H9 (cell line): ENCODE data around the gene RALGAPA2. TPM values are rescaled to one million over a fixed set of nuclear protein-coding genes. Genes with fewer than 3 reads are reported as not detected.

Source experiments
- DNase-seq: peaks from one replicate; pipeline ENCODE4 v3.0.0-alpha.2; 2017
- H2AFZ ChIP-seq: one replicate; pipeline ENCODE4 v1.6.1; 2013; ENCODE audit warnings: mild to moderate bottlenecking, low read length, control low read depth, moderate library complexity
- H2AK5ac ChIP-seq: 2 replicates; pipeline ENCODE4 v1.6.1; 2013; ENCODE audit warnings: low read length, control low read depth, mixed read lengths; ENCODE audit not compliant: insufficient read length
- H2BK120ac ChIP-seq: one replicate; pipeline ENCODE4 v1.6.1; 2013; ENCODE audit warnings: low read depth, mild to moderate bottlenecking, low read length, control low read depth, inconsistent platforms; ENCODE audit not compliant: poor library complexity, severe bottlenecking
- H2BK12ac ChIP-seq: 2 replicates; pipeline ENCODE4 v1.6.1; 2013; ENCODE audit warnings: low read length, control low read depth, mixed read lengths, low read depth; ENCODE audit not compliant: insufficient read length
- H2BK15ac ChIP-seq: 2 replicates; pipeline ENCODE4 v1.6.1; 2013; ENCODE audit warnings: low read depth, low read length, control low read depth
- H2BK20ac ChIP-seq: one replicate; pipeline ENCODE4 v1.6.1; 2013; ENCODE audit warnings: low read depth, mild to moderate bottlenecking, low read length, control low read depth, inconsistent platforms; ENCODE audit not compliant: poor library complexity, severe bottlenecking
- H2BK5ac ChIP-seq: 2 replicates; pipeline ENCODE4 v1.6.1; 2013; ENCODE audit warnings: low read length, control low read depth, mixed read lengths; ENCODE audit not compliant: insufficient read length
- H3K14ac ChIP-seq: 2 replicates; pipeline ENCODE4 v1.6.1; 2013; ENCODE audit warnings: low read length, control low read depth; ENCODE audit not compliant: insufficient read depth
- H3K18ac ChIP-seq: 2 replicates; pipeline ENCODE4 v1.6.1; 2013; ENCODE audit warnings: low read depth, mild to moderate bottlenecking, mixed read lengths, low read length, control low read depth; ENCODE audit not compliant: insufficient read length
- H3K23ac ChIP-seq: 2 replicates; pipeline ENCODE4 v1.6.1; 2013; ENCODE audit warnings: low read length, control low read depth, mixed read lengths, low read depth; ENCODE audit not compliant: insufficient read length
- H3K23me2 ChIP-seq: 2 replicates; pipeline ENCODE4 v1.6.1; 2013; ENCODE audit warnings: low read depth, mild to moderate bottlenecking, mixed read lengths, low read length, control low read depth; ENCODE audit not compliant: insufficient read length, poor library complexity, severe bottlenecking
- H3K27ac ChIP-seq: 2 replicates; pipeline ENCODE4 v1.5.1; 2013; ENCODE audit warnings: low read length, control low read depth, mixed read lengths, low read depth; ENCODE audit not compliant: insufficient read length
- H3K27me3 ChIP-seq: 2 replicates; pipeline ENCODE4 v1.6.1; 2013; ENCODE audit warnings: low read length, control low read depth, inconsistent platforms; ENCODE audit not compliant: insufficient read depth
- H3K4ac ChIP-seq: 2 replicates; pipeline ENCODE4 v1.6.1; 2013; ENCODE audit warnings: low read depth, mild to moderate bottlenecking, control low read depth, inconsistent platforms, low read length, moderate library complexity
- H3K4me1 ChIP-seq: 2 replicates; pipeline ENCODE4 v1.6.1; 2013; ENCODE audit warnings: low read length, control low read depth, inconsistent platforms; ENCODE audit not compliant: insufficient read depth
- H3K4me2 ChIP-seq: 2 replicates; pipeline ENCODE4 v1.6.1; 2013; ENCODE audit warnings: low read length, control low read depth, mixed read lengths; ENCODE audit not compliant: insufficient read length, insufficient read depth
- H3K56ac ChIP-seq: 2 replicates; pipeline ENCODE4 v1.6.1; 2013; ENCODE audit warnings: low read depth, mild to moderate bottlenecking, mixed read lengths, low read length, control low read depth; ENCODE audit not compliant: insufficient read length
- H3K79me1 ChIP-seq: 2 replicates; pipeline ENCODE4 v1.6.1; 2013; ENCODE audit warnings: low read depth, mild to moderate bottlenecking, moderate library complexity, low read length, control low read depth, inconsistent platforms; ENCODE audit not compliant: insufficient read depth, poor library complexity, severe bottlenecking
- H3K79me2 ChIP-seq: 2 replicates; pipeline ENCODE4 v1.6.1; 2013; ENCODE audit warnings: low read length, control low read depth, inconsistent platforms; ENCODE audit not compliant: insufficient read depth
- H3K9ac ChIP-seq: 2 replicates; pipeline ENCODE4 v1.6.1; 2013; ENCODE audit warnings: low read length, control low read depth, mixed read lengths; ENCODE audit not compliant: insufficient read length; ENCODE audit errors: extremely low read depth
- H3K9me3 ChIP-seq: one replicate; pipeline ENCODE4 v1.6.1; 2013; ENCODE audit warnings: low read depth, low read length, inconsistent platforms; ENCODE audit not compliant: control insufficient read depth
- H3T11ph ChIP-seq: one replicate; pipeline ENCODE4 v1.6.1; 2013; ENCODE audit warnings: mild to moderate bottlenecking, low read length, control low read depth, inconsistent platforms
- H4K20me1 ChIP-seq: one replicate; pipeline ENCODE4 v1.6.1; 2013; ENCODE audit not compliant: control insufficient read depth, insufficient read length, insufficient read depth
- H4K5ac ChIP-seq: 2 replicates; pipeline ENCODE4 v1.6.1; 2013; ENCODE audit warnings: low read depth, mild to moderate bottlenecking, mixed read lengths, low read length, control low read depth; ENCODE audit not compliant: insufficient read length
- H4K8ac ChIP-seq: replicated peaks from 2 replicates; pipeline ENCODE4 v1.6.1; 2013; ENCODE audit warnings: low read length, control low read depth, mixed read lengths, low read depth; ENCODE audit not compliant: insufficient read length
- H4K91ac ChIP-seq: 2 replicates; pipeline ENCODE4 v1.6.1; 2013; ENCODE audit warnings: low read depth, mild to moderate bottlenecking, moderate library complexity, mixed read lengths, low read length, control low read depth; ENCODE audit not compliant: insufficient read length
- H3K27ac Mint-ChIP-seq, 3 experiments: 2 replicates in 2 of 3; 3 replicates in 1 of 3; pipeline ENCODE4 v1.8.0; 2020 to 2021; ENCODE audit warnings: mixed read lengths in 3 of 3, mild to moderate bottlenecking in 1 of 3, moderate library complexity in 1 of 3
- H3K27me3 Mint-ChIP-seq: 2 replicates; pipeline ENCODE4 v1.8.0; 2021; ENCODE audit warnings: low read depth, mild to moderate bottlenecking, moderate library complexity, mixed read lengths
- H3K36me3 Mint-ChIP-seq, 3 experiments: 2 replicates in 2 of 3; 3 replicates in 1 of 3; pipeline ENCODE4 v1.8.0; 2020 to 2021; ENCODE audit warnings: low read depth in 3 of 3, mixed read lengths in 3 of 3; ENCODE audit not compliant: insufficient read depth in 1 of 3
- H3K4me1 Mint-ChIP-seq, 2 experiments: 2 replicates each; pipeline ENCODE4 v1.8.0; 2020; ENCODE audit warnings: mixed read lengths in 2 of 2
- H3K4me3 Mint-ChIP-seq, 2 experiments: 2 replicates in 1 of 2; 3 replicates in 1 of 2; pipeline ENCODE4 v1.8.0; 2020 to 2021; ENCODE audit warnings: mild to moderate bottlenecking in 2 of 2, mixed read lengths in 2 of 2, moderate library complexity in 1 of 2
- H3K9me3 Mint-ChIP-seq, 2 experiments: 2 replicates in 1 of 2; 3 replicates in 1 of 2; pipeline ENCODE4 v1.8.0; 2020; ENCODE audit warnings: mild to moderate bottlenecking in 2 of 2, mixed read lengths in 2 of 2, moderate library complexity in 1 of 2
- whole genome bisulfite sequencing: extraction: QIAGEN DNeasy Blood & Tissue Kit; methylation state at CpG from one replicate; pipeline ENCODE4 v1.1.7; 2013; ENCODE audit warnings: missing lambda C conversion rate, low lambda C conversion rate, mixed read lengths; ENCODE audit not compliant: insufficient read length; ENCODE audit errors: extremely low coverage; 5-methylcytosine and 5-hydroxymethylcytosine counted together
- total RNA-seq: library from RNA; stranded (reverse); gene quantifications from 2 replicates; pipeline ENCODE4 v1.2.1, GENCODE V29; 2021
- TF ChIP-seq, protein P1 (sequence below): fragments of 200-600 bp; sonication (generic); conservative IDR thresholded peaks from 3 replicates; pipeline ENCODE4 v1.8.0; 2021; ENCODE audit warnings: antibody characterized with exemption, mild to moderate bottlenecking

Gene RALGAPA2
- total RNA-seq, 1 experiment from 2014 or later = 16.6 TPM

DNA sequence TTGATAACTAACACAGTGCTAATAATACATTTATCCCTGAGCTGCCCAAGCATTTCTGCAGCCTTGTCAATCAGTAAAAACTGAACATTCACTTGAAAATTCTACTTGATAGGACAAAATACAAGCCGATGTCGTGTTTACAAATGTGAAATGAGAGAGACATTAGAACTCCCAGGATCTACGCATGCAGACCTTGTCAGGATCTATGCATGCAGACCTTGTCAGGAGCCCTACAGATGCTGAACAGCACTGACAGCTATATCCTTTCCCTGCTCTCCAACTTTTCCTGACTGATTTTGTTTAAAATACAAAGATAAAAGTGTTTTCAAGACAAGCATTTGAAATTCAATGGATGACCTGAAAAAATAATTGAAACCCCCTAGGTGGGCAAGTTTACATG is 315.6 kb downstream of the RALGAPA2 start:
- no peak overlapping the region for H2BK20ac ChIP-seq
- no peak overlapping the region for H3K27ac ChIP-seq
- no peak overlapping the region for H3K4ac ChIP-seq
- no peaks in the 10 kb centered on the region for H3K4me1 ChIP-seq
- Mint-ChIP-seq H3K4me1 (peaks cover 13 to 21% of the 10 kb centered on the region in 2 experiments), H3K27ac (no peak overlapping the region), H3K9me3 (no peaks in the 10 kb centered on the region), H3K36me3 (peaks cover 0 to 3% (median 0%) of the 10 kb centered on the region in 3 experiments; a peak in 2 of 7 replicates), H3K4me3 (no peak overlapping the region), H3K27me3 (peaks cover 2% of the 10 kb centered on the region)
- H3K27me3 ChIP-seq = no peaks in the 10 kb centered on the region
- no peaks in the 10 kb centered on the region for H3K23me2 ChIP-seq
- H2BK120ac ChIP-seq = no peak overlapping the region
- H3K18ac ChIP-seq = no peak overlapping the region
- H3K9ac ChIP-seq = no peak overlapping the region
- no peak for DNase-seq
- no peaks in the 10 kb centered on the region for H4K20me1 ChIP-seq
- TF ChIP-seq, protein P1, sequence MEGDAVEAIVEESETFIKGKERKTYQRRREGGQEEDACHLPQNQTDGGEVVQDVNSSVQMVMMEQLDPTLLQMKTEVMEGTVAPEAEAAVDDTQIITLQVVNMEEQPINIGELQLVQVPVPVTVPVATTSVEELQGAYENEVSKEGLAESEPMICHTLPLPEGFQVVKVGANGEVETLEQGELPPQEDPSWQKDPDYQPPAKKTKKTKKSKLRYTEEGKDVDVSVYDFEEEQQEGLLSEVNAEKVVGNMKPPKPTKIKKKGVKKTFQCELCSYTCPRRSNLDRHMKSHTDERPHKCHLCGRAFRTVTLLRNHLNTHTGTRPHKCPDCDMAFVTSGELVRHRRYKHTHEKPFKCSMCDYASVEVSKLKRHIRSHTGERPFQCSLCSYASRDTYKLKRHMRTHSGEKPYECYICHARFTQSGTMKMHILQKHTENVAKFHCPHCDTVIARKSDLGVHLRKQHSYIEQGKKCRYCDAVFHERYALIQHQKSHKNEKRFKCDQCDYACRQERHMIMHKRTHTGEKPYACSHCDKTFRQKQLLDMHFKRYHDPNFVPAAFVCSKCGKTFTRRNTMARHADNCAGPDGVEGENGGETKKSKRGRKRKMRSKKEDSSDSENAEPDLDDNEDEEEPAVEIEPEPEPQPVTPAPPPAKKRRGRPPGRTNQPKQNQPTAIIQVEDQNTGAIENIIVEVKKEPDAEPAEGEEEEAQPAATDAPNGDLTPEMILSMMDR = no peak
- H3T11ph ChIP-seq = no peak overlapping the region
- H3K9me3 ChIP-seq = no peaks in the 10 kb centered on the region
- H3K79me1 ChIP-seq = no peaks in the 10 kb centered on the region
- no peak overlapping the region for H2AFZ ChIP-seq
- WGBS = no CpG with 5 or more reads among the region's 3 CpGs
- no peaks in the 10 kb centered on the region for H3K79me2 ChIP-seq
- no peak overlapping the region for H2BK5ac ChIP-seq
- no peak overlapping the region for H4K5ac ChIP-seq
- no peak overlapping the region for H4K91ac ChIP-seq
- H4K8ac ChIP-seq = no peak overlapping the region
- no peak overlapping the region for H2AK5ac ChIP-seq
- no peak overlapping the region for H2BK15ac ChIP-seq
- H3K4me2 ChIP-seq = no peak overlapping the region
- H2BK12ac ChIP-seq = no peak overlapping the region
- no peak overlapping the region for H3K14ac ChIP-seq
- H3K23ac ChIP-seq = no peak overlapping the region
- no peak overlapping the region for H3K56ac ChIP-seq
